Measurements from ENCODE around the gene OGDH.

Gene OGDH

DNA sequence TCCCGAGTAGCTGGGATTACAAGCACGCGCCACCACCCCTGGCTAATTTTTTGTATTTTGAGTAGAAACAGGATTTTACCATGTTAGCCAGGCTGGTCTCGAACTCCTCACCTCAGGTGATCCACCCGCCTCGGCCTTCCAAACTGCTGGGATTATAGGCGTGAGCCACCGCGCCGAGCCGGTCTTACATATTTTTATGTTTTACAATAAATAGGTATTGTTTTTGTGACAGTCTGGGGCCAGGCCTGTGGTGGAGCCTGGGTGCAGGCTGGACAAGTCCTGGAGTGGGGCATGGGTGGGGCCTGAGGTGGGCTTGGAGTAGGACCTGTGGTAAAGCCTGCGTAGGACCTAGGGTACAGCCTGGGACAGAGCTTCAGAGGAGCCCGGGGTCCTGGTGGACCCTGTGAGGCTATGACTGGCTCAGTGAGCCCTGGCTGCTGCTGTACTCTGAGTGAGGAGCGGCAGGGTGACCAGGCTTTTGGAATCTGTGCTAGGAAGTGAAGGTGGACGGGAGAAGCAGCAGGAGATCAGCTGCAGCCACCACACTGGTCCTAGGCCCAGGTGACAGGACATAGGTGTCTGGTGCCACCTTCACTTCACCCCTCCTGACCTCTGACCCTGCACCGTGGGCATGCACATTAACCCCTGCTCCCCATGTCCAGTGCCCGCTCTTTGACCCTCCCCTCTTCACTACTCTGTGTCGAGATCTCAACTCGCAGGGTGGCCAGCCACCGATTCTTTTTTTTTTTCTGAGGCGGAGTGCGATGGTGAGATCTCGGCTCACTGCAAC lies 132.6 kb downstream of the OGDH start:
- DNase-seq (ENCODE audit: low read depth): no peak

GRCh38 chr7:44740055-44740454 lies 133.6 kb downstream of the OGDH start:
- DNase-seq (ENCODE audit: low read depth): no peak

GRCh38 chr7:44743750-44744149 lies 137.3 kb downstream of the OGDH start:
- no peak for DNase-seq (ENCODE audit: low read depth)

- peak; percentile 80 for DNase-seq (ENCODE audit: low read depth)
Measured at GRCh38 chr7:44748045-44748947, 141.9 kb downstream of the OGDH start, which contains the start of gene ZMIZ2. Gene ZMIZ2 (plus strand): TSS chr7:44748847. CDS start chr7:44756250, 7,403 bp downstream.

GRCh38 chr7:44748948-44749731 lies 142.7 kb downstream of the OGDH start:
- DNase-seq (ENCODE audit: low read depth): no peak

DNA sequence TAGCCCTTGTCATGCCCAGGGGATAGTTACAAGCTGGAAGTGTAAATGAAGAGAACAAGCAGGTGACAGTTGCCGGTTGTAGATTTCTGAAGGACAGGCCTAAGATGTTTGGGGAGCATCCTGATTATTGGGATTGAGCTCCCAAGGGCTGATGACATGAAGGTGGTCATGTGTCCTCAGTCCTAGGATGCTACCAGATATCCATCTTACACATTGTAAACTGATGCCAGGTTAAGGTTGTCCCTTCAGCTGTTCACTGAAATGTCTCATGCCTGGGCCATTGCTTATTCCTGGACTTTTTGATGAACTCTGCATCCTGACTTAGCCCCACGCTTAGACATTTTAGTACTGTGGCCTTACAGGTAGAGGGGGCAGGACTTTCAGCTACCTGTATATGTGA lies 143.6 kb downstream of the OGDH start:
- DNase-seq (ENCODE audit: low read depth): no peak

DNA sequence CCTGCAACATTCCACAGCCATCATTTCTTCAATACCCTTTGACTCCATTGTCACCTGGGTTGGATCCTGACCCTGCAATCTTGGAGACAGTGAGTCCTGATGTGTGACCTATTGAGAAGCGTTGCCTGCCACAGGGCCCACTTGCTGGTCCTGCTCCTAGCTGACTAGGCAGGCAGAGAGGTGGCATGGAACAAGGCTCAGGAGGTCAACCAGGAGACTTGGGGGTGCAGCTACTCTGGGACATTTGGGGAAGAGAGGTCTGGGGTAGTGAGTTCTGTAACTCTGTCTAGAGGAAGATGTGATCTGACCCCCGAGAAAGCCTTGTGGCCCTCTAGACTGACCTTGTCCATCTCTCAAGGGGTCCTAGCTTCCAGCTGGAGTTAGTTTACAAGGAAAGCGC lies 144.0 kb downstream of the OGDH start:
- no peak for DNase-seq (ENCODE audit: low read depth)

- DNase-seq (ENCODE audit: low read depth): peak; percentile 13
Measured at GRCh38 chr7:44750921-44751571, 144.6 kb downstream of the OGDH start.

GRCh38 chr7:44752822-44753221 lies 146.4 kb downstream of the OGDH start:
- no peak for DNase-seq (ENCODE audit: low read depth)

- no peak for DNase-seq (ENCODE audit: low read depth)
Measured at GRCh38 chr7:44754802-44755697, 148.6 kb downstream of the OGDH start.

GRCh38 chr7:44755698-44756627 lies 149.5 kb downstream of the OGDH start:
- no peak for DNase-seq (ENCODE audit: low read depth)

GRCh38 chr7:44756904-44757303 lies 150.5 kb downstream of the OGDH start:
- no peak for DNase-seq (ENCODE audit: low read depth)

DNA sequence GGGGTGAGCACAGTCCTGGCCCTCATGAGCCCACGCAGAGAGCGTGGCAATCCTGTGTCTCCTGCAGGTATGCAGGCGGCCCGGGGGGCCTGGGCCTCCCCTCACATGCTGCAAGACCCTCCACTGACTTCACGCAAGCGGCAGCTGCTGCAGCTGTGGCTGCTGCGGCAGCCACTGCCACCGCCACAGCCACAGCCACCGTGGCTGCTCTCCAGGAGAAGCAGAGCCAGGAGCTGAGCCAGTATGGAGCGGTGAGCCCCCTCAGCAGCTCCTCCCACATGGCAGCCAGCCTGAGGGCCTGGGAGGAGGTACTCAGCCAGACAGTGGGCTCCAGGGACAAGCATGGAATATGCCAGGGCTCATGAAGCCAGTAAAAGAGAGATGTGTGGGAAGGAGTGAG lies 150.9 kb downstream of the OGDH start:
- no peak for DNase-seq (ENCODE audit: low read depth)

- no peak for DNase-seq (ENCODE audit: low read depth)
Measured at GRCh38 chr7:44757739-44758138, 151.3 kb downstream of the OGDH start.

Measured in stimulated activated CD8-positive, alpha-beta memory T cell treated with anti-CD3 and anti-CD28 coated beads, Interleukin-4, amount 100 ng/mL, for 24 hours (primary cell).